Omental fat pad (tissue), 4 donors: ENCODE results near the gene SH3GLB2. TPM values are rescaled to one million over a fixed set of nuclear protein-coding genes. Genes with fewer than 3 reads are reported as not detected.

Experiments used
- ATAC-seq: fragments of 150-250 bp; one replicate; pipeline ENCODE4 v1.9.1; 2016; ENCODE audit warnings: mild to moderate bottlenecking, moderate library complexity; ENCODE audit not compliant: low FRiP score
- DNase-seq: peaks from one replicate; pipeline ENCODE4 v3.0.0-alpha.2; 2019; ENCODE audit warnings: low spot score
- CTCF ChIP-seq, 3 donors: fragments of 450-650 bp; IDR thresholded peaks; one replicate each; pipeline ENCODE4 v1.5.1; 2016 to 2017; ENCODE audit warnings: antibody characterized with exemption in 3 of 3, mild to moderate bottlenecking in 3 of 3, moderate library complexity in 2 of 3
- total RNA-seq, 4 donors: library from RNA; depleted of rRNA; stranded (reverse); fragments of >200 nt; gene quantifications; one replicate each; pipeline ENCODE4 v1.1.0, GENCODE V29; 2016

The SH3GLB2 gene
- total RNA-seq, 4 donors from 2014 or later, result 55.5 to 75.5 (median 65.1) TPM

- no peak for TF ChIP-seq CTCF (IDR thresholded peaks at IDR 0.05)
- ATAC-seq, result no peak
- DNase-seq, result no peak
These were observed 17.0 kb downstream of the SH3GLB2 start for GRCh38 chr9:129011170-129011569.

- DNase-seq (no peak), ATAC-seq (no peak)
- no peak for TF ChIP-seq CTCF (IDR thresholded peaks at IDR 0.05)
These were observed 17.7 kb downstream of the SH3GLB2 start for GRCh38 chr9:129010267-129010975.

- ATAC-seq (no peak), DNase-seq (no peak)
- no peak for TF ChIP-seq CTCF (IDR thresholded peaks at IDR 0.05)
These were observed 18.5 kb downstream of the SH3GLB2 start for GRCh38 chr9:129009584-129010141.

- DNase-seq (no peak), ATAC-seq (no peak)
- TF ChIP-seq CTCF (IDR thresholded peaks at IDR 0.05), result no peak
These were observed 19.0 kb downstream of the SH3GLB2 start for GRCh38 chr9:129008986-129009583.

GRCh38 chr9:129008469-129008965 lies 19.6 kb downstream of the SH3GLB2 start:
- ATAC-seq (no peak), DNase-seq (no peak)
- no peak for TF ChIP-seq CTCF (IDR thresholded peaks at IDR 0.05)

- DNase-seq (no peak), ATAC-seq (no peak)
- no peak for TF ChIP-seq CTCF (IDR thresholded peaks at IDR 0.05)
These were observed 20.2 kb downstream of the SH3GLB2 start for GRCh38 chr9:129007766-129008468.
